ENCODE results near the gene SLC29A2. TPM values are rescaled to one million over a fixed set of nuclear protein-coding genes. Genes with fewer than 3 reads are reported as not detected.

The SLC29A2 gene
- total and polyA plus RNA-seq, 2 donors (not counting 1 experiment from before 2014, with no cell fraction given): 16.2 to 18.5 TPM

GRCh38 chr11:66324664-66325063 lies 46.9 kb downstream of the SLC29A2 start:
- Mint-ChIP-seq H3K27ac (no peak overlapping the region), H3K9me3 (ENCODE audit: insufficient read depth) (no peaks in the 10 kb centered on the region), H3K4me1 (peaks cover 19% of the 10 kb centered on the region), H3K4me3 (no peak overlapping the region), H3K27me3 (no peaks in the 10 kb centered on the region)
- no peak overlapping the region for H3K4me2 ChIP-seq (replicated peaks; ENCODE audit: low read depth, low read length, poor library complexity, severe bottlenecking)
- no peaks in the 10 kb centered on the region for H3K27me3 ChIP-seq (replicated peaks in 1 of 4; ENCODE audit: control extremely low read depth in 1 of 4, control insufficient read depth in 3 of 4, insufficient read depth in 4 of 4, low read length in 3 of 4)
- CTCF ChIA-PET: interaction anchor here (2.1 kb wide), 1 partner anchor 12 kb away, joined by 21 read pairs; no protein-coding TSS in a partner anchor
- peaks cover 15 to 25% of the 10 kb centered on the region in 2 donors for H3K4me1 ChIP-seq (ENCODE audit: control insufficient read depth in 2 of 2, insufficient read depth in 2 of 2, low read length in 2 of 2)
- no peak overlapping the region for H3K27ac ChIP-seq (ENCODE audit: low read length in 2 of 2)
- H4K20me1 ChIP-seq (ENCODE audit: control insufficient read depth, insufficient read depth, low read length, poor library complexity, severe bottlenecking): no peaks in the 10 kb centered on the region
- WGBS (ENCODE audit: insufficient coverage): 78% methylated on average over 1 of the region's 10 CpGs
- no peak for ATAC-seq (ENCODE audit: low read depth)
- H3K79me2 ChIP-seq (ENCODE audit: control insufficient read depth, insufficient read depth, low read length): no peaks in the 10 kb centered on the region
- TF ChIP-seq EZH2 (IDR thresholded peaks at IDR 0.05; ENCODE audit: borderline replicate concordance, insufficient read depth, low read depth, low read length, poor library complexity, severe bottlenecking) (no peak), CTCF (IDR thresholded peaks at IDR 0.05) (no peak)
- POLR2A ChIA-PET: no interaction called here
- no peak for DNase-seq
- H3K9ac ChIP-seq (ENCODE audit: low read length): no peak overlapping the region
- H3K9me3 ChIP-seq (ENCODE audit: control extremely low read depth in 1 of 3, control insufficient read depth in 2 of 3, insufficient read depth in 1 of 3, low read length in 2 of 3): no peaks in the 10 kb centered on the region
- intact Hi-C loops (cut with micrococcal nuclease): no loop called here
- no peak overlapping the region for H2AFZ ChIP-seq (ENCODE audit: insufficient read depth, low read depth, low read length, poor library complexity, severe bottlenecking)
- H3K4me3 ChIP-seq (ENCODE audit: control extremely low read depth in 1 of 5, extremely low read depth in 1 of 5, insufficient read depth in 1 of 5, low read depth in 2 of 5, low read length in 4 of 5): no peak overlapping the region
- no peaks in the 10 kb centered on the region for H3K36me3 ChIP-seq (replicated peaks in 1 of 2; ENCODE audit: control extremely low read depth in 1 of 2, control insufficient read depth in 1 of 2, extremely low read depth in 1 of 2, insufficient read depth in 2 of 2, low read length in 1 of 2)

- no peak overlapping the region for H2AFZ ChIP-seq (ENCODE audit: insufficient read depth, low read depth, low read length, poor library complexity, severe bottlenecking)
- Mint-ChIP-seq H3K4me3 (no peak overlapping the region), H3K9me3 (ENCODE audit: insufficient read depth) (no peaks in the 10 kb centered on the region), H3K27me3 (no peaks in the 10 kb centered on the region), H3K4me1 (peaks cover 25% of the 10 kb centered on the region), H3K27ac (no peak overlapping the region)
- intact Hi-C loops (cut with micrococcal nuclease): no loop called here
- H3K4me2 ChIP-seq (replicated peaks; ENCODE audit: low read depth, low read length, poor library complexity, severe bottlenecking): no peak overlapping the region
- DNase-seq (no peak), ATAC-seq (ENCODE audit: low read depth) (no peak)
- TF ChIP-seq CTCF (IDR thresholded peaks at IDR 0.05): no peak
- no peak for TF ChIP-seq EZH2 (IDR thresholded peaks at IDR 0.05; ENCODE audit: borderline replicate concordance, insufficient read depth, low read depth, low read length, poor library complexity, severe bottlenecking)
- no peaks in the 10 kb centered on the region for H3K27me3 ChIP-seq (replicated peaks in 1 of 4; ENCODE audit: control extremely low read depth in 1 of 4, control insufficient read depth in 3 of 4, insufficient read depth in 4 of 4, low read length in 3 of 4)
- no peaks in the 10 kb centered on the region for H3K79me2 ChIP-seq (ENCODE audit: control insufficient read depth, insufficient read depth, low read length)
- POLR2A ChIA-PET: no interaction called here
- CTCF ChIA-PET: interaction anchor here (2.1 kb wide), 1 partner anchor 11 kb away, joined by 21 read pairs; no protein-coding TSS in a partner anchor
- peaks cover 21 to 31% of the 10 kb centered on the region in 2 donors for H3K4me1 ChIP-seq (ENCODE audit: control insufficient read depth in 2 of 2, insufficient read depth in 2 of 2, low read length in 2 of 2)
- no peaks in the 10 kb centered on the region for H4K20me1 ChIP-seq (ENCODE audit: control insufficient read depth, insufficient read depth, low read length, poor library complexity, severe bottlenecking)
- H3K9ac ChIP-seq (ENCODE audit: low read length): no peak overlapping the region
- no peak overlapping the region for H3K4me3 ChIP-seq (ENCODE audit: control extremely low read depth in 1 of 5, extremely low read depth in 1 of 5, insufficient read depth in 1 of 5, low read depth in 2 of 5, low read length in 4 of 5)
- no peaks in the 10 kb centered on the region for H3K9me3 ChIP-seq (ENCODE audit: control extremely low read depth in 1 of 3, control insufficient read depth in 2 of 3, insufficient read depth in 1 of 3, low read length in 2 of 3)
- 85% methylated on average over 1 of the region's 1 CpG for WGBS (ENCODE audit: insufficient coverage)
- no peaks in the 10 kb centered on the region for H3K36me3 ChIP-seq (replicated peaks in 1 of 2; ENCODE audit: control extremely low read depth in 1 of 2, control insufficient read depth in 1 of 2, extremely low read depth in 1 of 2, insufficient read depth in 2 of 2, low read length in 1 of 2)
- no peak overlapping the region for H3K27ac ChIP-seq (ENCODE audit: low read length in 2 of 2)
Observed at GRCh38 chr11:66323684-66324083, 47.9 kb downstream of the SLC29A2 start.

All from B cell (primary cell).